Tibial nerve (tissue), 4 donors: ENCODE data around the gene SERPINB13.

Source experiments
- CTCF ChIP-seq, 5 experiments: fragments of 200-600 bp in 3 of 5; fragments of 450-650 bp in 2 of 5; sonication (generic) in 3 of 5; IDR thresholded peaks; one replicate each; pipeline ENCODE4 v1.5.1; 2016 to 2019; ENCODE audit warnings: antibody characterized with exemption in 5 of 5, mild to moderate bottlenecking in 3 of 5, moderate library complexity in 2 of 5
- EP300 ChIP-seq, 2 donors: sonication (generic); formaldehyde crosslinking; IDR thresholded peaks; one replicate each; pipeline ENCODE4 v1.6.1; 2017; ENCODE audit warnings: antibody characterized with exemption in 2 of 2, mild to moderate bottlenecking in 1 of 2
- POLR2A ChIP-seq, 2 donors: fragments of 450-650 bp; IDR thresholded peaks; one replicate each; pipeline ENCODE4 v1.6.1; 2017; ENCODE audit warnings: antibody characterized with exemption in 2 of 2, mild to moderate bottlenecking in 2 of 2, moderate library complexity in 2 of 2

GRCh38 chr18:63552581-63552980, 34.6 kb upstream of the SERPINB13 start:
- TF ChIP-seq POLR2A (IDR thresholded peaks at IDR 0.05) (no peak), CTCF (IDR thresholded peaks at IDR 0.05) (no peak), EP300 (IDR thresholded peaks at IDR 0.05) (no peak)
